Measurements from ENCODE around the gene ISG20L2. TPM values are rescaled to one million over a fixed set of nuclear protein-coding genes. Genes with fewer than 3 reads are reported as not detected.

The ISG20L2 gene
- 22.3 to 45.7 TPM (median 23.7 TPM) in 3 replicates for total RNA-seq
- long read RNA-seq, transcript ISG20L2-202 (4 exons, 2,310 nt): minor isoform, 22 of 59 reads
- long read RNA-seq, transcript ISG20L2-201 (3 exons, 3,303 nt): major isoform, 28 of 59 reads
- long read RNA-seq, partial matches to known transcripts: 1 of 59 reads
- long read RNA-seq, other reads (novel, unspliced or antisense): 8 of 59 reads

GRCh38 chr1:156728599-156729462 is at the start of gene ISG20L2:
Gene ISG20L2, minus strand, starts transcription at chr1:156728766. Its CDS starts 1,114 bp downstream, at chr1:156727652.
- Mint-ChIP-seq H3K27me3 (ENCODE audit: low read depth) (no peaks in the 10 kb centered on the region), H3K36me3 (ENCODE audit: low read depth) (peaks cover 8% of the 10 kb centered on the region), H3K4me3 (ENCODE audit: unreplicated experiment) (no peak within 1 kb of the TSS), H3K4me1 (ENCODE audit: low read depth) (peaks cover 15% of the 10 kb centered on the region), H3K9me3 (ENCODE audit: low read depth) (no peaks in the 10 kb centered on the region), H3K27ac (ENCODE audit: unreplicated experiment) (peak within 1 kb of the TSS; percentile 96)
- DNase-seq (ENCODE audit: low spot score): peak; percentile 99
- TF ChIP-seq, protein P1, sequence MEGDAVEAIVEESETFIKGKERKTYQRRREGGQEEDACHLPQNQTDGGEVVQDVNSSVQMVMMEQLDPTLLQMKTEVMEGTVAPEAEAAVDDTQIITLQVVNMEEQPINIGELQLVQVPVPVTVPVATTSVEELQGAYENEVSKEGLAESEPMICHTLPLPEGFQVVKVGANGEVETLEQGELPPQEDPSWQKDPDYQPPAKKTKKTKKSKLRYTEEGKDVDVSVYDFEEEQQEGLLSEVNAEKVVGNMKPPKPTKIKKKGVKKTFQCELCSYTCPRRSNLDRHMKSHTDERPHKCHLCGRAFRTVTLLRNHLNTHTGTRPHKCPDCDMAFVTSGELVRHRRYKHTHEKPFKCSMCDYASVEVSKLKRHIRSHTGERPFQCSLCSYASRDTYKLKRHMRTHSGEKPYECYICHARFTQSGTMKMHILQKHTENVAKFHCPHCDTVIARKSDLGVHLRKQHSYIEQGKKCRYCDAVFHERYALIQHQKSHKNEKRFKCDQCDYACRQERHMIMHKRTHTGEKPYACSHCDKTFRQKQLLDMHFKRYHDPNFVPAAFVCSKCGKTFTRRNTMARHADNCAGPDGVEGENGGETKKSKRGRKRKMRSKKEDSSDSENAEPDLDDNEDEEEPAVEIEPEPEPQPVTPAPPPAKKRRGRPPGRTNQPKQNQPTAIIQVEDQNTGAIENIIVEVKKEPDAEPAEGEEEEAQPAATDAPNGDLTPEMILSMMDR (IDR thresholded peaks at IDR 0.05): no peak

DNA sequence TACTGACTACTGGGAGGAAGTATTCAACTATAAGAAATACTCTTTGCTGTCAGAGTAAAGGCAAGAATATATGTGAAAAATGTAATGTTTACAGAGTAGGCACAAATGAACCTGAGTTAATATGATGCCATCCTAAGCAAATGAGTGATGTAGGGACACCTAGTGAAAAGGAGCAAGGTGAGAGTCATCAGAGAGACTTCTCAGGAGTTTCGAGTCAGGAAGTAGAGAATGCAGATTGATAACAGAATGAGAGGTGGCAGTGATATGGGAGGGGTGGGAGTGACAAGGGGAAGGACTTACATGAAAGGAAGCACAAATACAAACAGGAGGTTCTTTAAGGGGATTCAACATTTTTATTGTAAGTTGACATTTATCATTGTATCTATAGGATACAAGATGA is 49.0 kb upstream of the ISG20L2 start:
- no peak for DNase-seq (ENCODE audit: low spot score)
- no peaks in the 10 kb centered on the region for H3K9me3 Mint-ChIP-seq (ENCODE audit: low read depth)
- H3K27me3 Mint-ChIP-seq (ENCODE audit: low read depth): no peaks in the 10 kb centered on the region
- H3K36me3 Mint-ChIP-seq (ENCODE audit: low read depth): peaks cover 11% of the 10 kb centered on the region
- H3K4me3 Mint-ChIP-seq (ENCODE audit: unreplicated experiment): no peak overlapping the region
- TF ChIP-seq, protein P1 (IDR thresholded peaks at IDR 0.05): no peak
- peaks cover 44% of the 10 kb centered on the region for H3K4me1 Mint-ChIP-seq (ENCODE audit: low read depth)
- H3K27ac Mint-ChIP-seq (ENCODE audit: unreplicated experiment): peak overlapping the region; percentile 13

DNA sequence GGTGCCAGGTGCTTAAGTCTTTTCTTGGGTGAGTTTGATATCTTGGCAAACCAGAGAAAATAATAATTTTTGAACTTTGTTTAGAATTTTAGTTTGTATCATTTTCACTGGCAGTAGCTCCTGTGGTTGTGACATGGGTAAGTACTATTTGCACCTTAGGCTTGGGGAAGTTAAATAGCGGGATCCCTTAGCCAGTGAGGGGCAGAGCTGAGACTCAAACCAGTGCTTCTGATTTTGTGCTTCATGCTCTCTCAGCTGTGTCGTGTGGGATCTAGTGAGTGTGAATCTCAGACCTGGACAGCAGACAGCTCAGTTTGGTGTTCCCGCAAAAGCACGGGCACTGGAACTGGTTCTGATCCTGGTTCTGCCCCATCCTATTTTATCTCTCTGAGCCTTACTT is 48.4 kb upstream of the ISG20L2 start:
- H3K27me3 Mint-ChIP-seq (ENCODE audit: low read depth): no peaks in the 10 kb centered on the region
- peak overlapping the region; percentile 13 for H3K27ac Mint-ChIP-seq (ENCODE audit: unreplicated experiment)
- no peak for DNase-seq (ENCODE audit: low spot score)
- TF ChIP-seq, protein P1 (IDR thresholded peaks at IDR 0.05): no peak
- H3K36me3 Mint-ChIP-seq (ENCODE audit: low read depth): peaks cover 6% of the 10 kb centered on the region
- H3K4me1 Mint-ChIP-seq (ENCODE audit: low read depth): peaks cover 50% of the 10 kb centered on the region
- no peak overlapping the region for H3K4me3 Mint-ChIP-seq (ENCODE audit: unreplicated experiment)
- no peaks in the 10 kb centered on the region for H3K9me3 Mint-ChIP-seq (ENCODE audit: low read depth)

DNA sequence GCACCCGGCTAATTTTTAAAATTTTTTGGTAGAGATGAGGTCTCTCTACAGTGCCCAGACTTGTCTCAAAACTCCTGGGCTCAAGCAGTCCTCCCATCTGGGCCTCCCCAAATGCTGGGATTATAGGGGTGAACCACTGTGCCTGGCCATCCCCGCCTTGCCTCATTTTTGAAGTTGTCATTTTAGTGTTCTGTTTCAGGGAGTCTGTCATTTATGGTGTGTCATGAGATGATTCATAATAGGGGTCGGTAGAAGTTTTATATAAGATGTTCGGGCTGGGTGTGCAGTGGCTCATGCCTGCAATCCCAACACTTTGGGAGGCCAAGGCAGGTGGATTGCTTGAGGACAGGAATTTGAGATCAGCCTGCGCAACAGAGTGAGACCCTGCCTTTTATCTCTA is 47.2 kb upstream of the ISG20L2 start:
- Mint-ChIP-seq H3K4me3 (ENCODE audit: unreplicated experiment) (no peak overlapping the region), H3K4me1 (ENCODE audit: low read depth) (peaks cover 49% of the 10 kb centered on the region), H3K27me3 (ENCODE audit: low read depth) (no peaks in the 10 kb centered on the region), H3K9me3 (ENCODE audit: low read depth) (no peaks in the 10 kb centered on the region), H3K36me3 (ENCODE audit: low read depth) (peaks cover 9% of the 10 kb centered on the region), H3K27ac (ENCODE audit: unreplicated experiment) (peak overlapping the region; percentile 25)
- TF ChIP-seq, protein P1 (IDR thresholded peaks at IDR 0.05): no peak
- DNase-seq (ENCODE audit: low spot score): no peak

DNA sequence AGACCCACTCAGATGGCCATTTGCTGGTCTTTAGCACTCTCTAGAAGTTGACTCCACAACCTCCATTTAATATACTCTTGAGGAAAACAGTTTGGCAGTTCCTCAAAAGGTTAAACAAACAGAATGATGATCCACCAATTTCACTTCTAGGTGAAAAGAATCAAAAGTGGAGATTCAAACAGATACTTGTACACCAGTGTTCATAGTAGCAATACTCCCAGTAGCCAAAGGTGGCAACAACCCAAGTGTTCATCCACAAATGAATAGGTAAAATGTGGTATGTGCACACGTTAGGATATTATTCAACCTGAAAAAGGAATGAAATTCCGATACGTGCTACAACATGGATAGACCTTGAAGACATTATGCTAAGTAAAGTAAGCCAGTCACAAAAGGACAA is 45.0 kb upstream of the ISG20L2 start:
- peak overlapping the region; percentile 53 for H3K27ac Mint-ChIP-seq (ENCODE audit: unreplicated experiment)
- H3K9me3 Mint-ChIP-seq (ENCODE audit: low read depth): no peaks in the 10 kb centered on the region
- H3K36me3 Mint-ChIP-seq (ENCODE audit: low read depth): peaks cover 9% of the 10 kb centered on the region
- peaks cover 67% of the 10 kb centered on the region for H3K4me1 Mint-ChIP-seq (ENCODE audit: low read depth)
- no peak overlapping the region for H3K4me3 Mint-ChIP-seq (ENCODE audit: unreplicated experiment)
- no peaks in the 10 kb centered on the region for H3K27me3 Mint-ChIP-seq (ENCODE audit: low read depth)
- TF ChIP-seq, protein P1 (IDR thresholded peaks at IDR 0.05): peak; percentile 40
- DNase-seq (ENCODE audit: low spot score): no peak

Data from chondrocyte (in vitro differentiated cells).